Natural killer cell (primary cell): ENCODE measurements around the gene TIPIN. TPM values are rescaled to one million over a fixed set of nuclear protein-coding genes. Genes with fewer than 3 reads are reported as not detected.

Experiments used
- ATAC-seq, 3 donors: fragments of 150-1000 bp in 2 of 3; fragments of 200-7000 bp in 1 of 3; cut with Tn5 transposase; 1 replicate in 1 of 3; 2 replicates in 2 of 3; pipeline ENCODE4 v1.10.0; 2021; ENCODE audit warnings: mild to moderate bottlenecking in 2 of 3, moderate library complexity in 2 of 3
- DNase-seq, 2 donors: peaks; one replicate each; pipeline versions ENCODE4 v3.0.0 to v3.0.0-alpha.2; 2013 to 2021; ENCODE audit warnings: mixed read lengths in 1 of 2
- H3K27ac ChIP-seq: one replicate; pipeline ENCODE4 v1.5.1; 2013; ENCODE audit warnings: mild to moderate bottlenecking, low read length
- H3K27me3 ChIP-seq: one replicate; pipeline ENCODE4 v1.6.1; 2013; ENCODE audit warnings: low read length; ENCODE audit not compliant: control insufficient read depth, insufficient read depth
- H3K36me3 ChIP-seq: one replicate; pipeline ENCODE4 v1.6.1; 2013; ENCODE audit warnings: low read length; ENCODE audit not compliant: control insufficient read depth, insufficient read depth
- H3K4me1 ChIP-seq: one replicate; pipeline ENCODE4 v1.6.1; 2013; ENCODE audit warnings: low read length; ENCODE audit not compliant: control insufficient read depth, insufficient read depth
- H3K4me3 ChIP-seq: one replicate; pipeline ENCODE4 v1.5.1; 2013; ENCODE audit warnings: low read length
- H3K9me3 ChIP-seq: one replicate; pipeline ENCODE4 v1.6.1; 2013; ENCODE audit warnings: low read length; ENCODE audit not compliant: control insufficient read depth, insufficient read depth
- H3K27ac Mint-ChIP-seq, 2 donors: one replicate each; pipeline ENCODE4 v1.8.0; 2022; ENCODE audit warnings: mild to moderate bottlenecking in 2 of 2, mixed read lengths in 2 of 2, moderate library complexity in 1 of 2
- H3K27me3 Mint-ChIP-seq, 2 donors: one replicate each; pipeline ENCODE4 v1.8.0; 2022; ENCODE audit warnings: low read depth in 2 of 2, mixed read lengths in 2 of 2
- H3K36me3 Mint-ChIP-seq: one replicate; pipeline ENCODE4 v1.8.0; 2022; ENCODE audit warnings: mixed read lengths
- H3K4me1 Mint-ChIP-seq, 2 donors: one replicate each; pipeline ENCODE4 v1.8.0; 2022; ENCODE audit warnings: mixed read lengths in 2 of 2
- H3K4me3 Mint-ChIP-seq: one replicate; pipeline ENCODE4 v1.8.0; 2022; ENCODE audit warnings: mild to moderate bottlenecking, moderate library complexity, mixed read lengths
- H3K9me3 Mint-ChIP-seq, 2 donors: one replicate each; pipeline ENCODE4 v1.8.0; 2022; ENCODE audit warnings: mixed read lengths in 2 of 2
- CTCF ChIP-seq: fragments of 200-600 bp; IDR thresholded peaks from one replicate; pipeline ENCODE4 v1.8.0; 2022; ENCODE audit warnings: antibody characterized with exemption
- WGBS: methylation state at CpG from one replicate; pipeline ENCODE4 v1.1.7; 2013; ENCODE audit warnings: missing lambda C conversion rate; ENCODE audit not compliant: insufficient coverage; 5-methylcytosine and 5-hydroxymethylcytosine counted together
- intact Hi-C: fragments of 100-400 bp; cut with micrococcal nuclease; formaldehyde crosslinking; loops from one replicate; pipeline ENCODE4 v1.14.2; 2022
- total RNA-seq, 4 donors: library from RNA; stranded (reverse); fragments of 120-200 nt in 1 of 4; gene quantifications; one replicate each; pipeline versions ENCODE4 v1.2.3 to v1.2.4, GENCODE V29; 2013 to 2022

Gene TIPIN
- total RNA-seq, 3 donors from 2014 or later (not counting 1 experiment from before 2014, with no cell fraction given) = 2.6 to 5.5 (median 5.3) TPM

GRCh38 chr15:66404532-66404931, 48.0 kb upstream of the TIPIN start:
- Mint-ChIP-seq H3K36me3 (no peaks in the 10 kb centered on the region), H3K4me1 (peaks cover 84 to 86% of the 10 kb centered on the region in 2 donors), H3K4me3 (no peak overlapping the region), H3K27me3 (no peaks in the 10 kb centered on the region), H3K27ac (peak overlapping the region in 1 of 2 donors; percentile 57), H3K9me3 (no peaks in the 10 kb centered on the region)
- no peaks in the 10 kb centered on the region for H3K9me3 ChIP-seq
- intact Hi-C loops = loop anchor here (5.0 kb wide), 1 partner anchor 68 kb away; no protein-coding TSS in a partner anchor
- DNase-seq = no peak
- H3K4me1 ChIP-seq = peaks cover 23% of the 10 kb centered on the region
- no peaks in the 10 kb centered on the region for H3K27me3 ChIP-seq
- no peaks in the 10 kb centered on the region for H3K36me3 ChIP-seq
- no peak for ATAC-seq
- no peak for TF ChIP-seq CTCF
- H3K4me3 ChIP-seq = no peak overlapping the region
- WGBS = 58% methylated on average over 7 of the region's 7 CpGs
- H3K27ac ChIP-seq = no peak overlapping the region

GRCh38 chr15:66404122-66404521, 47.6 kb upstream of the TIPIN start:
- Mint-ChIP-seq H3K4me3 (no peak overlapping the region), H3K27me3 (no peaks in the 10 kb centered on the region), H3K9me3 (no peaks in the 10 kb centered on the region), H3K27ac (peak overlapping the region in 1 of 2 donors; percentile 57), H3K4me1 (peaks cover 80 to 82% of the 10 kb centered on the region in 2 donors), H3K36me3 (no peaks in the 10 kb centered on the region)
- WGBS = 85% methylated on average over 5 of the region's 8 CpGs
- no peak for ATAC-seq
- no peak for TF ChIP-seq CTCF
- Histone ChIP-seq H3K4me1 (peaks cover 19% of the 10 kb centered on the region), H3K27me3 (no peaks in the 10 kb centered on the region), H3K4me3 (no peak overlapping the region), H3K27ac (no peak overlapping the region), H3K9me3 (no peaks in the 10 kb centered on the region), H3K36me3 (no peaks in the 10 kb centered on the region)
- DNase-seq = no peak
- intact Hi-C loops = loop anchor here (5.0 kb wide), 1 partner anchor 68 kb away; no protein-coding TSS in a partner anchor

GRCh38 chr15:66403323-66403722, 46.8 kb upstream of the TIPIN start:
- peak overlapping the region; percentile 70 to 80 for H3K27ac Mint-ChIP-seq
- H3K4me1 Mint-ChIP-seq = peaks cover 72 to 74% of the 10 kb centered on the region in 2 donors
- 55% methylated on average over 5 of the region's 5 CpGs for WGBS
- Histone ChIP-seq H3K27me3 (no peaks in the 10 kb centered on the region), H3K27ac (peak overlapping the region; percentile 36), H3K4me1 (peaks cover 18% of the 10 kb centered on the region), H3K4me3 (no peak overlapping the region), H3K36me3 (no peaks in the 10 kb centered on the region), H3K9me3 (no peaks in the 10 kb centered on the region)
- DNase-seq (no peak), ATAC-seq (peak in 2 of 3 donors; percentile 50)
- peak overlapping the region; percentile 62 for H3K4me3 Mint-ChIP-seq
- no peaks in the 10 kb centered on the region for H3K9me3 Mint-ChIP-seq
- intact Hi-C loops = loop anchor here (5.0 kb wide), 1 partner anchor 69 kb away; no protein-coding TSS in a partner anchor
- no peaks in the 10 kb centered on the region for H3K27me3 Mint-ChIP-seq
- TF ChIP-seq CTCF = no peak
- H3K36me3 Mint-ChIP-seq = no peaks in the 10 kb centered on the region

GRCh38 chr15:66402761-66403284, 46.3 kb upstream of the TIPIN start:
- TF ChIP-seq CTCF = no peak
- Mint-ChIP-seq H3K4me1 (peaks cover 69 to 71% of the 10 kb centered on the region in 2 donors), H3K9me3 (no peaks in the 10 kb centered on the region), H3K4me3 (peak overlapping the region; percentile 62), H3K27ac (peak overlapping the region; percentile 70 to 80), H3K27me3 (no peaks in the 10 kb centered on the region), H3K36me3 (no peaks in the 10 kb centered on the region)
- intact Hi-C loops = loop anchor here (5.0 kb wide), 1 partner anchor 69 kb away; no protein-coding TSS in a partner anchor
- Histone ChIP-seq H3K36me3 (no peaks in the 10 kb centered on the region), H3K4me1 (peaks cover 18% of the 10 kb centered on the region), H3K9me3 (no peaks in the 10 kb centered on the region), H3K27me3 (no peaks in the 10 kb centered on the region), H3K4me3 (no peak overlapping the region), H3K27ac (peak overlapping the region; percentile 36)
- peak; percentile 83 to 91 (median 84) for ATAC-seq
- DNase-seq = no peak
- 74% methylated on average over 2 of the region's 3 CpGs for WGBS
